Prostate gland (tissue), 2 donors: ENCODE results near the gene UNC5C.

Experiments used
- POLR2A ChIP-seq: fragments of 450-650 bp; IDR thresholded peaks from one replicate; pipeline ENCODE4 v1.6.1; 2016; ENCODE audit warnings: antibody characterized with exemption, mild to moderate bottlenecking
- POLR2AphosphoS5 ChIP-seq: sonication (generic); formaldehyde crosslinking; IDR thresholded peaks from one replicate; pipeline ENCODE4 v1.6.1; 2017; ENCODE audit warnings: antibody characterized with exemption
- TF ChIP-seq, protein P1 (sequence below), 4 experiments: fragments of 200-600 bp in 2 of 4; fragments of 450-650 bp in 2 of 4; sonication (generic) in 2 of 4; IDR thresholded peaks; 1 replicate in 3 of 4; 2 replicates in 1 of 4; pipeline ENCODE4 v1.5.1; 2016 to 2019; ENCODE audit warnings: antibody characterized with exemption in 4 of 4, mild to moderate bottlenecking in 2 of 4, moderate library complexity in 2 of 4

GRCh38 chr4:95511477-95511876 lies 37.3 kb downstream of the UNC5C start:
- TF ChIP-seq, protein P1, sequence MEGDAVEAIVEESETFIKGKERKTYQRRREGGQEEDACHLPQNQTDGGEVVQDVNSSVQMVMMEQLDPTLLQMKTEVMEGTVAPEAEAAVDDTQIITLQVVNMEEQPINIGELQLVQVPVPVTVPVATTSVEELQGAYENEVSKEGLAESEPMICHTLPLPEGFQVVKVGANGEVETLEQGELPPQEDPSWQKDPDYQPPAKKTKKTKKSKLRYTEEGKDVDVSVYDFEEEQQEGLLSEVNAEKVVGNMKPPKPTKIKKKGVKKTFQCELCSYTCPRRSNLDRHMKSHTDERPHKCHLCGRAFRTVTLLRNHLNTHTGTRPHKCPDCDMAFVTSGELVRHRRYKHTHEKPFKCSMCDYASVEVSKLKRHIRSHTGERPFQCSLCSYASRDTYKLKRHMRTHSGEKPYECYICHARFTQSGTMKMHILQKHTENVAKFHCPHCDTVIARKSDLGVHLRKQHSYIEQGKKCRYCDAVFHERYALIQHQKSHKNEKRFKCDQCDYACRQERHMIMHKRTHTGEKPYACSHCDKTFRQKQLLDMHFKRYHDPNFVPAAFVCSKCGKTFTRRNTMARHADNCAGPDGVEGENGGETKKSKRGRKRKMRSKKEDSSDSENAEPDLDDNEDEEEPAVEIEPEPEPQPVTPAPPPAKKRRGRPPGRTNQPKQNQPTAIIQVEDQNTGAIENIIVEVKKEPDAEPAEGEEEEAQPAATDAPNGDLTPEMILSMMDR (IDR thresholded peaks at IDR 0.05), result no peak
- no peak for TF ChIP-seq POLR2A
- TF ChIP-seq POLR2AphosphoS5, result no peak
